Karpas-422 (cell line): ENCODE data around the gene FIBP. TPM values are rescaled to one million over a fixed set of nuclear protein-coding genes. Genes with fewer than 3 reads are reported as not detected.
"Not testable (repeated sequence)": the region's sequence is repeated elsewhere in the genome, so short reads cannot be mapped to it uniquely, and the experiment has no call there.

ENCODE experiments used
- DNase-seq: peaks from one replicate; pipeline ENCODE4 v3.0.0-alpha.2; 2015
- H2AFZ ChIP-seq: fragments of 200-600 bp; sonication (generic); 2 replicates; pipeline ENCODE4 v1.6.1; 2014; ENCODE audit warnings: antibody characterized with exemption, low read length, mixed read lengths
- H3K27ac ChIP-seq: fragments of 200-600 bp; sonication (generic); 2 replicates; pipeline ENCODE4 v1.5.1; 2014; ENCODE audit warnings: mild to moderate bottlenecking, low read length, moderate library complexity
- H3K27me3 ChIP-seq: fragments of 200-600 bp; sonication (generic); 2 replicates; pipeline ENCODE4 v1.6.1; 2014; ENCODE audit warnings: low read length, mixed read lengths
- H3K36me3 ChIP-seq: fragments of 200-600 bp; sonication (generic); 2 replicates; pipeline ENCODE4 v1.6.1; 2014; ENCODE audit warnings: low read length, mixed read lengths; ENCODE audit not compliant: insufficient read depth
- H3K4me1 ChIP-seq: fragments of 200-600 bp; sonication (generic); 2 replicates; pipeline ENCODE4 v1.6.1; 2014; ENCODE audit warnings: mild to moderate bottlenecking, low read length, mixed read lengths
- H3K4me2 ChIP-seq: fragments of 200-600 bp; sonication (generic); 2 replicates; pipeline ENCODE4 v1.6.1; 2014; ENCODE audit warnings: low read length, low read depth, mild to moderate bottlenecking; ENCODE audit not compliant: poor library complexity, severe bottlenecking
- H3K4me3 ChIP-seq: fragments of 200-600 bp; sonication (generic); 2 replicates; pipeline ENCODE4 v1.5.1; 2014; ENCODE audit warnings: mild to moderate bottlenecking, antibody characterized with exemption, low read length, mixed read lengths
- H3K79me2 ChIP-seq: fragments of 200-600 bp; sonication (generic); 2 replicates; pipeline ENCODE4 v1.6.1; 2014; ENCODE audit warnings: mild to moderate bottlenecking, low read length, mixed read lengths
- H3K9ac ChIP-seq: fragments of 200-600 bp; sonication (generic); 2 replicates; pipeline ENCODE4 v1.6.0; 2014; ENCODE audit warnings: low read length
- H3K9me2 ChIP-seq: fragments of 200-600 bp; sonication (generic), shearing (Covaris generic); replicated peaks from 2 replicates; pipeline ENCODE4 v1.6.0; 2014; ENCODE audit warnings: mild to moderate bottlenecking, low read length, moderate library complexity; ENCODE audit not compliant: insufficient read depth
- H3K9me3 ChIP-seq: fragments of 300-700, 200-600 bp; sonication (generic); 2 replicates; pipeline ENCODE4 v1.6.1; 2014; ENCODE audit warnings: low read length, mixed read lengths
- H4K20me1 ChIP-seq: fragments of 200-600 bp; sonication (generic); 2 replicates; pipeline ENCODE4 v1.6.1; 2014; ENCODE audit warnings: mild to moderate bottlenecking, antibody characterized with exemption, low read length, low read depth; ENCODE audit not compliant: insufficient read depth
- total RNA-seq: library from RNA; depleted of rRNA; stranded (reverse); fragments of >200 nt; shearing (Covaris generic); gene quantifications from 2 replicates; pipeline ENCODE4 v1.2.3, GENCODE V29; 2014; ENCODE audit warnings: low replicate concordance

Gene FIBP
- total RNA-seq, 1 experiment from 2014 or later: 207 TPM

DNA sequence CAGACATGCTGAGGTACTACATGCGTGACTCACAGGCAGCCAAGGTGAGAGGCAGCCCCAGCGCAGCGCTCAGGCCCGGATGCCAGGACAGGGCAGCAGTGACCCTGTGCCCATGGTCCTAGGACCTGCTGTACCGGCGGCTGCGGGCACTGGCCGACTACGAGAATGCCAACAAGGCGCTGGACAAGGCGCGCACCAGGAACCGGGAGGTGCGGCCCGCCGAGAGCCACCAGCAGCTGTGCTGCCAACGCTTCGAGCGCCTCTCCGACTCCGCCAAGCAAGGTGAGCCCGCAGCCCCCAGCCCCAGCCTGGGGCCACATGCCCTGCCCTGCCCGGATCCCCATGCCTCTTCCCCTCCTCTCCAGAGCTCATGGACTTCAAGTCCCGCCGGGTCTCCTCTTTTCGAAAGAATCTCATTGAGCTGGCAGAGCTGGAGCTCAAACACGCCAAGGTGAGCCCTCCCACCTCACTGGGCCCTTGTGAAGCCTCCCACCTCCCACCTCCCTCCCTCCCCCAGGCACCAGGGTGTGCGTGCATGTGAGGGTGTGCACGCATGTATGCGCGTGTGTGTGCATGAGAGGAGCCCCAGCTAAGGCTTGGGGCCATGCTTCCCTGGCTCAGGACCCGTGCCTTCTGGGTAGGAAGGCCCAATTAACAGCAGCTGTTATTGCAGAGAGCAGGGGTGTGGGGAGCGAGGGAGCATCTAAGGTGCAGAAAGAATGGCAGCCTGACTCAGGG is 35.6 kb downstream of the FIBP start:
- H3K4me2 ChIP-seq: no peak overlapping the region
- no peaks in the 10 kb centered on the region for H3K9me2 ChIP-seq
- H4K20me1 ChIP-seq: peaks cover 44% of the 10 kb centered on the region
- peaks cover 22% of the 10 kb centered on the region for H3K79me2 ChIP-seq
- H3K4me1 ChIP-seq: peaks cover 9% of the 10 kb centered on the region
- no peak overlapping the region for H3K27ac ChIP-seq
- no peak overlapping the region for H2AFZ ChIP-seq
- H3K9ac ChIP-seq: no peak overlapping the region
- peak; percentile 59 for DNase-seq
- no peaks in the 10 kb centered on the region for H3K9me3 ChIP-seq
- H3K27me3 ChIP-seq: no peaks in the 10 kb centered on the region
- peaks cover 45% of the 10 kb centered on the region for H3K36me3 ChIP-seq
- no peak overlapping the region for H3K4me3 ChIP-seq

DNA sequence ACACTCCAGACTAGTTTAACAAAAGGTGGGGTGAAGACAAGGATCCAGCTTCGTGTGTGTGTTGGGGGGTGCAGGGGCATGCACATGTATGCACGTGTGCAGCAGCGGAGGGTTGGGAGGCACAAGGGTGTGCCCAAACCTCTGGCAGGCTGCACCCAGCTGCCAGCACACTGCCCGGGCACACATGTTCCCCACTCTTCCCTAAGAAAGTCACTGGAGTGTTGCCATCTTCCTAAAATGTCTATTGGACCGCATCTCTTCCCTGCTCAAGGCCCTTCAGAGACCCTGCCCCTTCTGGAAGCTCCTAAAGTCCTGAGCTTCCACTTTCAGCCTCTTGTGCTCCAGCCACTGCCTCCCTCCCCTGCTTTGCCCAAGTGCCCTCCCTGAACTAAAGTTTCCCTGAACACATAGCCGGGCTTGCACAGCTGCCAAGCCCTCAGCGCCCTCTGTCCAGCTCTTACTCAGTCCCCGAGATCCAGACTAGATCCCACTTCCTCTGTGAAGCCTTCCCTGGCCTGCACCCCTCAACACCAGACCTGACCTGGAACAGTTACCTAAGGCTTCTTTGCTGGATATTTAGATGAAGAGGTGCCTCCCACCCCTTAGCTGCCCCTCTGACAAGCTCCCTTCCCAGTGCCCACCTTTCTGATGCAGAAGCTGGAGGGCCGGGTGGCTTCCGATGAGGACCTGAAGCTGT is 36.3 kb downstream of the FIBP start:
- Histone ChIP-seq H3K9me3 (no peaks in the 10 kb centered on the region), H4K20me1 (peaks cover 37% of the 10 kb centered on the region), H3K27me3 (no peaks in the 10 kb centered on the region), H3K27ac (no peak overlapping the region), H3K4me3 (no peak overlapping the region), H3K9me2 (no peaks in the 10 kb centered on the region), H2AFZ (no peak overlapping the region), H3K9ac (no peak overlapping the region), H3K4me1 (peaks cover 9% of the 10 kb centered on the region), H3K79me2 (peaks cover 16% of the 10 kb centered on the region), H3K4me2 (no peak overlapping the region), H3K36me3 (peaks cover 43% of the 10 kb centered on the region)
- peak; percentile 66 for DNase-seq

DNA sequence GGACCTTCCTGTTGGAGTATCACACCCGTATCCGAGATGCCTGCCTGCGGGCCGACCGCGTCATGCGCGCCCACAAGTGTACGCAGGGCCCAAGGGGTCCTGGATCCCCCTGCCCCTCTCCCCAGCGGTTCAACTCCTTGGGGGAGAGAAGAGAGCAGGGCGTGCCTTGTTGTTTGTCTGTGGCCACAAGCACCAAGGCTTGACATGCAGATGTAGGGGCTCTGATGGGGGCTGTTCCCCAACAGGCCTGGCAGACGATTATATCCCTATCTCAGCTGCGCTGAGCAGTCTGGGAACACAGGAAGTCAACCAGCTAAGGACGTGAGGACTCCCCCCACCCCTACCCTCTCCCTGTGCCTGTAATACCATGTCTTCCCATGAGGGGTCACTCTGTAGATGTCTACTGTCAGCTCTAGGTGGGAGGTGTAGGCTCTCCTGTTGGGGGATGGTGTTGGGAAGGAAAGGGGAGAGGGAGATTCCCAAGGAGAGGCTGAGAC is 37.1 kb downstream of the FIBP start:
- no peaks in the 10 kb centered on the region for H3K9me3 ChIP-seq
- H3K4me2 ChIP-seq: no peak overlapping the region
- no peak overlapping the region for H2AFZ ChIP-seq
- H4K20me1 ChIP-seq: peaks cover 29% of the 10 kb centered on the region
- peak; percentile 86 for DNase-seq
- H3K27ac ChIP-seq: no peak overlapping the region
- H3K79me2 ChIP-seq: peaks cover 7% of the 10 kb centered on the region
- no peaks in the 10 kb centered on the region for H3K27me3 ChIP-seq
- H3K4me1 ChIP-seq: peaks cover 2% of the 10 kb centered on the region
- H3K4me3 ChIP-seq: no peak overlapping the region
- peaks cover 35% of the 10 kb centered on the region for H3K36me3 ChIP-seq
- no peaks in the 10 kb centered on the region for H3K9me2 ChIP-seq
- no peak overlapping the region for H3K9ac ChIP-seq

DNA sequence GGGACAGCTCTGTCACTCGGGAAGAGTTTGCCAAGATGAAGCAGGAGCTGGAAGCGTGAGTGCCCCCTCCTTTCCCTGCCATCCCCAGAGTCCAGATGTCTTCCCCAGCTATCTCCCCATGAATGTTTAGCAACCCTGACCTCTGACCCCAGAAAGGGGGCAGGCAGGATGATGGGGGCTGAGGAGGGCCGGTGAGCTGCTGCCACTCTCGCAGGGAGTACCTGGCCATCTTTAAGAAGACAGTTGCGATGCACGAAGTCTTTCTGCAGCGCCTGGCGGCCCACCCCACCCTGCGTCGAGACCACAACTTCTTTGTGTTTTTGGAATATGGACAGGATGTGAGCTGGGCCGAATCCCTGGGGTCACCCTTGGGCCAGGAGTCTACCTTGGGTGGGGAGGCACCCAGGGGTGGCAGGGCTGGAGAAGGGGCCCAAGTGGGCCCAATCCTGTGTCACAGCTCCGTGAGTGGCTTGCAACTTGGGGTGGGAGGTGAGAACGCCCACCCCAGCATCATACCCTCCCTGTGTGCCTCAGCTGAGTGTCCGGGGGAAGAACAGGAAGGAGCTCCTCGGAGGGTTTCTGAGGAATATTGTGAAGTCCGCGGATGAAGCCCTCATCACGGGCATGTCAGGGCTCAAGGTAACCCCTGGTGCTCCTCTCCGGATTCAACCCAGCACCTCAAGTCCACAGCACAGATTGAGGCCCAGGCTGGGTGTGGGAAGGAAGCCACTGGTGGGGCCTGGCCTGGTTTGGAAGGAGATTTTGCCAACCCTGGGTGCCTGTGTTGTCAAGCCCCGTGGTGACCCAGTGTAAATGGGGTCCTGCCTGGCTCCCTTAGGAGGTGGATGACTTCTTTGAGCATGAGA is 37.8 kb downstream of the FIBP start:
- Histone ChIP-seq H3K4me3 (no peak overlapping the region), H3K27ac (no peak overlapping the region), H3K9ac (no peak overlapping the region), H3K79me2 (0 out of 2 replicates have a peak, but pooled peaks cover under 1% of the 10 kb centered on the region), H2AFZ (no peak overlapping the region), H3K4me2 (no peak overlapping the region), H3K27me3 (no peaks in the 10 kb centered on the region), H4K20me1 (peaks cover 22% of the 10 kb centered on the region), H3K9me3 (no peaks in the 10 kb centered on the region), H3K4me1 (no peaks in the 10 kb centered on the region), H3K36me3 (peaks cover 28% of the 10 kb centered on the region), H3K9me2 (no peaks in the 10 kb centered on the region)
- DNase-seq: peak; percentile 65

DNA sequence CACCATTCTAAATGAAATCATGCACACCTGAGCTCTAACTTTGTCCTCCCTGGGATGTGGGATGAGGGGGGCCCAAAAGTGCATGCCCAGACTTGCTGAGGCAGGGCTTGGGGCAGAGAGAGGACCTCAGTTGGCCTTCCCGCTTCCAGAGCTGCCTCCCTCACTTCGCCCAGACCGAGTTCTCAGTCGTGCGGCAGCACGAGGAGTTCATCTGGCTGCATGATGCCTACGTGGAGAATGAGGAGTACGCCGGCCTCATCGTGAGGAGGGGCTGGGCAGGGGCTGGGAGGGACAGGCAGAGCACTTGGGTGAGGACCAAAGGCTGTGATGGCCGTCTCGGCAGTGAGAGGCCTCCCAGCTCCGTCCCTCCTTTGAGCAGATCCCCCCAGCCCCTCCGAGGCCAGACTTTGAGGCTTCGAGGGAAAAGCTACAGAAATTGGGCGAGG is 38.5 kb downstream of the FIBP start:
- H3K4me2 ChIP-seq: no peak overlapping the region
- peaks cover 16% of the 10 kb centered on the region for H4K20me1 ChIP-seq
- no peak overlapping the region for H3K9ac ChIP-seq
- peaks cover 22% of the 10 kb centered on the region for H3K36me3 ChIP-seq
- no peak overlapping the region for H3K27ac ChIP-seq
- H3K9me2 ChIP-seq: no peaks in the 10 kb centered on the region
- no peaks in the 10 kb centered on the region for H3K4me1 ChIP-seq
- no peaks in the 10 kb centered on the region for H3K9me3 ChIP-seq
- no peak overlapping the region for H2AFZ ChIP-seq
- DNase-seq: peak; percentile 44
- H3K4me3 ChIP-seq: no peak overlapping the region
- H3K79me2 ChIP-seq: no peaks in the 10 kb centered on the region
- no peaks in the 10 kb centered on the region for H3K27me3 ChIP-seq

DNA sequence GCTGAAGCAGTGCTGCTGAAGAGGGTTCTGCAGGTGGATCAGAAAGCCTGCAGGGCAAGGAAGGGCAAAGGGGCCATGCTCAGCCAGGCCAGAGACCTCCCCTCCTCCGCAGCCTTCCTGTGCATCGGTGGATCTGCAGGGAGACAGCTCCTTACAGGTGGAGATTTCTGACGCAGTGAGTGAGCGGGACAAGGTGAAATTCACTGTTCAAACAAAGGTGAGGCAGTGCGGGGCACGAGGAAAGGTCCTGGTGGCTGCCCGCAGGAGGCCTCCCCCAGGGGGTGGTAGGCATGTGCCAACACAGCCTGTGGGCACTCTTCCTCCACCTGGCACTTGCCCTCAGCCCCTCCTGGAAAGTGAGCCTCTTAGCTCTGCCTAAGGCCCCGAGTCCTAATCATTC is 38.9 kb downstream of the FIBP start:
- no peak for DNase-seq

DNA sequence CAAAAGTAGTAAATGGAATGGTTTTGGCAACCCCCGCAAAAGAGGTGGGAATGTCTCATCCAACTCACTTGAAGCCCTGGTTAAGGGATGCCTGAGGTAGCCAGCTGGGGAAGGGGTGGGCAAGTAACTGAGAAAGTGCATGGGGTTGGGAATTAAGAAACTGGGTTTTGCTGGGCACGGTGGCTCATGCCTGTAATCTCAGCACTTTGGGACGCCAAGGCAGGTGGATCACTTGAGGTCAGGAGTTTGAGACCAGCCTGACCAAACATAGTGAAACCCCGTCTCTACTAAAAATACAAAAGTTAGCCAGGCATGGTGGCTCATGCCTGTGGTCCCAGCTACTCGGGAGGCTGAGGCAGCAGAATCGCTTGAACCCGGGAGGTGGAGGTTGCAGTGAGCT is 39.6 kb downstream of the FIBP start:
- DNase-seq: peak; percentile 20
- not testable (repeated sequence) for H3K4me3 ChIP-seq, H3K9me3 ChIP-seq, H2AFZ ChIP-seq, H3K4me2 ChIP-seq, H3K27me3 ChIP-seq, H3K79me2 ChIP-seq, H3K27ac ChIP-seq, H3K4me1 ChIP-seq, H3K9me2 ChIP-seq, H3K9ac ChIP-seq, H4K20me1 ChIP-seq
- peaks cover 11% of the 10 kb centered on the region for H3K36me3 ChIP-seq

More for the DNA sequence above, 38.9 kb downstream of the FIBP start:
- Histone ChIP-seq H3K9me2 (no peaks in the 10 kb centered on the region), H3K9ac (no peak overlapping the region), H3K4me1 (no peaks in the 10 kb centered on the region), H3K79me2 (no peaks in the 10 kb centered on the region), H3K36me3 (peaks cover 18% of the 10 kb centered on the region), H2AFZ (no peak overlapping the region), H3K9me3 (no peaks in the 10 kb centered on the region), H3K27me3 (no peaks in the 10 kb centered on the region), H3K27ac (no peak overlapping the region), H4K20me1 (peaks cover 11% of the 10 kb centered on the region), H3K4me2 (no peak overlapping the region), H3K4me3 (no peak overlapping the region)

DNA sequence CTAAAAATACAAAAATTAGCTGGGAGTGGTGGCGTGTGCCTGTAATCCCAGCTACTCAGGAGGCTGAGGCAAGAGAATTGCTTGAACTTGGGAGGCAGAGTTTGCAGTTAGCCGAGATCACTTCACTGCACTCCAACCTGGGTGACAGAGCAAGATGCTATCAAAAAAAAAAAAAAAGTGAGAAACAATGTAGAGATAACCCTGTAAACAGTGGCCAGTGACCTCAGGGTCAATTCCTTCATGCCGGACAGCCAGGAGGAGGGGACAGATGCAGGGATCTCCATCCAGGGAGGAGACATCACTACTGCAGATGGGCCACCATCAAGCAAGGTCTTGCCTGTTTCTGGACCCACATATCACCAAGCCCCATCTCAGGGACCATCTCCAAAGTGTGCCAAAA is 40.5 kb downstream of the FIBP start:
- Histone ChIP-seq H3K9ac (no peak overlapping the region), H3K27ac (no peak overlapping the region), H3K9me2 (no peaks in the 10 kb centered on the region), H3K4me2 (no peak overlapping the region), H4K20me1 (0 out of 2 replicates have a peak, but pooled peaks cover 5% of the 10 kb centered on the region), H3K4me1 (no peaks in the 10 kb centered on the region), H3K27me3 (no peaks in the 10 kb centered on the region), H3K36me3 (peaks cover 3% of the 10 kb centered on the region; the same call in 1 of the 2 replicates), H3K9me3 (no peaks in the 10 kb centered on the region), H2AFZ (no peak overlapping the region), H3K4me3 (no peak overlapping the region), H3K79me2 (no peaks in the 10 kb centered on the region)
- no peak for DNase-seq
